ENCODE results near the gene CCER1.

CCER1 gene

DNA sequence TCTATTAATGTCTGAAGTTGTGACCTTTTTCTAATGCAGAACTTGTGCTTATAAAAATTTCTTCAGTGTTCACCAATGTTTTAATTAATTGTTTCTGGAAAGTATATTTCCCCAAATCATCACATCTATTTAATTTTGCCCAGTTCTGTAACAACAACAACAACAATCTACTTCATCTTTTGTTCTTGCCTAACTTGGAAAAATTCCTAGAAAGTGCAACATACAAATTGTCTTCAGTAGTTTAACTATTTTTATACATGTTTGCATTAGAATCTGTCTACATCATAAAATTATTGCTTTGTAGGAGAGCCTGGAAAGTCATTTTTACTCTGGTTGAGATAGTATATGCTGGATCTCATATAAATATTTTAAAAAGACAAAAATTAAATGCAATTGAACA lies 38.5 kb downstream of the CCER1 start:
- FAIRE-seq = no peak

DNA sequence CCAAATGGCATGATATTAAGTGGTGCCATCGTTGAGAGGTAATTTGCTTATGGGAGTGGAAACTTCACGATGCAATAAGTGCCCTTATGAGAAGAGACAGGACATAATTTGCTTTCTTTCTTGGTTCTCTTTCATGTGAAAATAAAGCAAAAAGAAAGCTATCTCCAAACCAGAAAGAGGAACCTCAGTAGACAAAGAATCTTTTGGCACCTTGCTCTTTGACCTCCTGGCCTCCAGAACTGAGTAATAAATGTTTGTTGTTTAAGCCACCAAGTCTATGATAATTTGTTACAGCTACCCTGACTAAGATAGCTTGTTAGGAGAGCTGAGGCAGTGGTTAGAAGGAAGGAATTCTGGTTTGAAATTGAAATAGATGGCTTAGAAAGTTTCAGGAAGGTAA lies 39.6 kb downstream of the CCER1 start:
- no peak for FAIRE-seq

DNA sequence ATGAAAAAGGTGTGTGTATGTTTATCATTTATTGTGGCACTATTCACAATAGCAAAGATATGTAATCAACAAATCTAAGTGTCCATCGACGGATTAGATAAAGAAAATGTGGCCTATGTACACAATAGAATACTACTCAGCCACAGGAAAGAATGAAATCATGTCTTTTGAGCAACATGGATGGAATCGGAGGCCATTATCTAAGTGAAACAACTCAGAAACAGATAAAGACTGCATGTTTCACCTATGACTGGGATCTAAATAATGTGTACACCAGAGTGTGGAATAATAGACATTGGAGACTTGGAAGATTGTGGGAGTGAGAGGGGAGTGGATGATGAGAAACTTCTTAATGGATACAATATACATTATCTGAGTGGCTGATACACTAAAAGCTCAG lies 44.0 kb downstream of the CCER1 start:
- no peak for FAIRE-seq

DNA sequence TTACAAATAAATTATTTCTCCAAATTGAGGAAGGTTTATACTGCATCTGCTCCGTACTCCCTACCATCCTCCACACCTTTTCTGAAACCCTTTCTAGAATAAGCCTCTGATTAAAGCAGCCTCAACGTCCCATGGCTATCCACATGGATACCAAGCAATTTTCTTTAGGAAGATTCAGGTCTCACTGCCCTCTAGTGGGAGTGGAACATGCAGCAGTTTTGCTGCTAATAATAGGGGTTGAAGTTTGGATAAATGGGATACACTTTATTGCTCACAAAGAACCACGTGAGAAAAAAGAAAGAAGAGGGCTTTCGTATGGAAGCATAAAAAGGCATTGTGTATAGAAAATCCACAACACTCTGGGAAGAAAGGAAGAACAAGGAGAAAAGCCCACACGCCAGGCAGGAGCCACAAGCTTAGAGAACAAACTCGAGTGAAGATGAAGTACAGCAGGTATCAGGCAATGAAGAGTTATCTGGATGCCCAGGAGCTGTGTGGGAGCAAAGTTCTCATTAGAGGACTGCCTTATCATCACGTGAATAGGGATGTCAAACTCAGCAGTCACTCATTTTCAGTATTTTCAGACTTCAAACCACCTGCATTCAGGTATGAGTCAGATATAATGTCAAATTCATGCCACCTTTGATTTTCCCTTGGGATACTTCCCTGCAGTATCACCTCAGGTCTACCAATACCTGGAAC lies 45.8 kb downstream of the CCER1 start:
- no peak for FAIRE-seq

DNA sequence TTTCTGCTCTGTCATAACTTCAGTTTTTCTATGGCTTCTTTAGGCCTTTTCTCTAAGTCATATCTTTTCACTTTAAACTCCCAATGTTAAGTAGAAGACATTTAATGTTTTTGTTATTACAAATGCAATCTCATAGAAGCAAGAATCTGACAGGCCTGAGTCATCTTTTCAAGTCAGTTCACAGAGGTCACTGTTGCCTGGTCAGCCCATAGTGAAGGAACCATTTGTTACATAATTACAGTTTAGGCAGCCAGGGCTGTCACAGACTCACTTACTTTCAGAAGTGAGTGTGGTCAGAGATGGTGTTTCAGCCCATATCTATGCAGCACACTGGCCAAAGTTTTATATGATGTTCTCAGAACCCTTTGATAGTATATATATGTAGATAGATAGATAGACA lies 46.5 kb downstream of the CCER1 start:
- no peak for FAIRE-seq

DNA sequence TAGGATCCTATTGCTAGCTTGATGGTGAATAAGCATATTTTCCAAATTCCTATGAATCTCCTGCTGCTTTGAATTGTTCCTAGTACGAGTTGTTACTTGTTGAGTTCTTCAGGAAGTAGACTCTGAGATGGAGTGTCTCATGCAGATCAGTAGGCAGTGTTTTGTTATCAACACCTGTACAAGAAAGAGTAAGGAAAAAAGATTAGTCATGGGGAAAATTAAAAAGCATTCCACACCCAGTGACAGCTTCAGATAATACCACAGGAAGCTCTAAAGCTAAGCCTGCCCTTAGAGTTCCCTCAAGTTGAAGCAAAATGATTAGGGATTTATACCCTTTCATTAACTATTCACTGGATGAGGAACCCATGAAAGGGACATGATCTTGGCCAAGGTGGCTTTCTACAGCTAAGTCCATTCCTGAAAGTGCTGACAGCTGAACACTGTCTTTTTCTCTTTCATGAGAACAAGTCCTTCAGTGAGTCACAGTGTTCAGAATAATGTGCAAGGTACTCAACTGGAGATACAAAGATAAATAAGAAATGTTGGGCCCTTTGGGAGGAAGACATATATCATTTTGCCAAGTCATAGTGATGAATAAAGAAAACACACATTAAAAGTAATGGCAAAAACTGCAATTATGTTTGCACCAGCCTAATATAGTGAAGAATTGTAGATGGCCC lies 49.1 kb downstream of the CCER1 start:
- FAIRE-seq = no peak

DNA sequence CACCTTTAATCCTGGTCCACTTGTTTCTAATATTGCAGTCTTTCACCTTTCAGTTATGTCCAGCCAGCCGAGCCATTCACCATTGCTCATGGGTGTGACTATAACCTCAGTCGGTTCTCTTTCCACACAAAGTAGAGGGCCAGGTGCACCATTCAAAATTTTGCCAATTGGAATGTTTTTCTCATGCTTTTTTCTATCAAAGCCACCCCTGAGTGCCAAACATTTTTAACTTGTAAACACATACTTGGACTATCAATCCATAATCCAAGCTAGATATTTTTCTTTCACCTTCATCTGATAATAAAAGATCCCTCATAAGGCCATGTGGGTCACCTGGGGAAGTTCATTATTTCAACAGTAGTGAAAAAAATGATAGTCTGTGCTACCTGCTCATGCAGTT lies 52.4 kb downstream of the CCER1 start:
- FAIRE-seq = no peak

All from A204.1 (cell line).